IMR-90 (cell line): ENCODE results near the gene ZDHHC22. TPM values are rescaled to one million over a fixed set of nuclear protein-coding genes. Genes with fewer than 3 reads are reported as not detected.

Experiments used
- ATAC-seq: fragments of 200-7000 bp; cut with Tn5 transposase; 2 replicates; pipeline ENCODE4 v1.9.1; 2020; ENCODE audit warnings: low read depth, mild to moderate bottlenecking, moderate library complexity
- BruUV-seq: library from RNA; stranded (reverse); fragments of 400-500 nt; replicated peaks from 2 replicates; lab custom pipeline; 2021; lab: Mats Ljungman, UMichigan
- CTCF ChIA-PET: fragments of 300-600 bp; formaldehyde crosslinking; extraction: SDS; loops from one replicate; lab custom pipeline; 2021; ENCODE audit warnings: antibody characterized with exemption; lab: Yijun Ruan, JAX
- POLR2A ChIA-PET: fragments of 300-600 bp; sonication (Branson Sonifier 250); formaldehyde crosslinking; loops from one replicate; lab custom pipeline; 2022; ENCODE audit warnings: antibody characterized with exemption; ENCODE audit not compliant: unreplicated experiment; lab: Charles Lee
- DNase-seq: peaks from one replicate; pipeline ENCODE4 v3.0.0; 2013
- H2AFZ ChIP-seq: replicated peaks from 2 replicates; pipeline ENCODE3; 2013; ENCODE audit warnings: low read length, mild to moderate bottlenecking; ENCODE audit not compliant: poor library complexity
- H2AK5ac ChIP-seq: 2 replicates; pipeline ENCODE4 v1.6.1; 2013; ENCODE audit warnings: low read depth, low read length, inconsistent platforms
- H2AK9ac ChIP-seq: replicated peaks from 2 replicates; pipeline ENCODE3; 2013; ENCODE audit warnings: mild to moderate bottlenecking, low read depth, low read length, moderate library complexity; ENCODE audit not compliant: poor library complexity
- H2BK120ac ChIP-seq: 2 replicates; pipeline ENCODE4 v1.6.1; 2013; ENCODE audit warnings: low read depth, low read length, inconsistent platforms
- H2BK15ac ChIP-seq: 3 replicates; pipeline ENCODE4 v1.6.1; 2013; ENCODE audit warnings: low read depth, low read length, inconsistent platforms
- H2BK20ac ChIP-seq: 2 replicates; pipeline ENCODE4 v1.6.1; 2013; ENCODE audit warnings: low read depth, mild to moderate bottlenecking, inconsistent platforms, low read length, moderate library complexity
- H2BK5ac ChIP-seq: 2 replicates; pipeline ENCODE4 v1.6.1; 2013; ENCODE audit warnings: mild to moderate bottlenecking, low read depth, low read length, inconsistent platforms; ENCODE audit not compliant: poor library complexity, severe bottlenecking
- H3K14ac ChIP-seq: replicated peaks from 2 replicates; pipeline ENCODE4 v1.6.1; 2013; ENCODE audit warnings: low read depth, low read length, inconsistent platforms
- H3K18ac ChIP-seq: 2 replicates; pipeline ENCODE4 v1.6.1; 2013; ENCODE audit warnings: low read depth, low read length, control low read depth
- H3K23ac ChIP-seq: 2 replicates; pipeline ENCODE4 v1.6.1; 2013; ENCODE audit warnings: low read depth, low read length, inconsistent platforms
- H3K27ac ChIP-seq: 2 replicates; pipeline ENCODE4 v1.5.1; 2013; ENCODE audit warnings: mild to moderate bottlenecking, control low read depth, low read length; ENCODE audit not compliant: insufficient read depth
- H3K27me3 ChIP-seq: 2 replicates; pipeline ENCODE4 v1.6.1; 2013; ENCODE audit warnings: low read length; ENCODE audit not compliant: control insufficient read depth, insufficient read depth
- H3K36me3 ChIP-seq: 2 replicates; pipeline ENCODE4 v1.6.1; 2013; ENCODE audit warnings: low read length, mixed read lengths; ENCODE audit not compliant: control insufficient read depth, insufficient read depth
- H3K4ac ChIP-seq: 2 replicates; pipeline ENCODE4 v1.6.1; 2013; ENCODE audit warnings: low read depth, low read length, inconsistent platforms
- H3K4me1 ChIP-seq: 2 replicates; pipeline ENCODE4 v1.6.1; 2013; ENCODE audit warnings: low read length, mixed read lengths; ENCODE audit not compliant: control insufficient read depth, insufficient read depth
- H3K4me2 ChIP-seq: 2 replicates; pipeline ENCODE4 v1.6.1; 2013; ENCODE audit warnings: low read depth, mild to moderate bottlenecking, control low read depth, low read length, moderate library complexity
- H3K4me3 ChIP-seq: 2 replicates; pipeline ENCODE4 v1.5.1; 2013; ENCODE audit warnings: low read depth, mild to moderate bottlenecking, control low read depth, low read length, moderate library complexity; ENCODE audit not compliant: insufficient read depth
- H3K56ac ChIP-seq: 2 replicates; pipeline ENCODE4 v1.6.1; 2013; ENCODE audit warnings: low read length, inconsistent platforms; ENCODE audit not compliant: insufficient read depth; ENCODE audit errors: extremely low read depth
- H3K79me1 ChIP-seq, 2 experiments: 2 replicates each; pipeline ENCODE4 v1.6.1; 2013; ENCODE audit warnings: low read length in 2 of 2, inconsistent platforms in 1 of 2, low read depth in 1 of 2
- H3K9ac ChIP-seq: 2 replicates; pipeline ENCODE4 v1.6.1; 2013; ENCODE audit warnings: low read depth, low read length, control low read depth
- H3K9me1 ChIP-seq: 2 replicates; pipeline ENCODE4 v1.6.1; 2013; ENCODE audit warnings: low read length, inconsistent platforms; ENCODE audit not compliant: insufficient read depth
- H3K9me3 ChIP-seq: 2 replicates; pipeline ENCODE4 v1.6.1; 2013; ENCODE audit warnings: low read length; ENCODE audit not compliant: control insufficient read depth, insufficient read depth
- H4K20me1 ChIP-seq: 2 replicates; pipeline ENCODE4 v1.6.1; 2013; ENCODE audit warnings: low read length, inconsistent platforms; ENCODE audit not compliant: insufficient read depth
- H4K5ac ChIP-seq: 2 replicates; pipeline ENCODE4 v1.6.1; 2013; ENCODE audit warnings: mild to moderate bottlenecking, low read depth, low read length, control low read depth
- H4K8ac ChIP-seq, 2 experiments: 2 replicates each; pipeline ENCODE4 v1.6.1; 2013; ENCODE audit warnings: low read depth in 2 of 2, low read length in 2 of 2, control low read depth in 1 of 2, inconsistent platforms in 1 of 2
- H4K91ac ChIP-seq: 2 replicates; pipeline ENCODE4 v1.6.1; 2013; ENCODE audit warnings: low read depth, low read length, inconsistent platforms; ENCODE audit not compliant: insufficient read depth
- BHLHE40 ChIP-seq: fragments of 150-350 bp; IDR thresholded peaks from 2 replicates; pipeline ENCODE4 v1.6.1; 2016; ENCODE audit warnings: mild to moderate bottlenecking, low read depth, low read length
- CEBPB ChIP-seq: IDR thresholded peaks from 2 replicates; pipeline ENCODE4 v1.6.1; 2012; ENCODE audit warnings: low read depth, low read length, improper control_type of control experiment
- CHD1 ChIP-seq: IDR thresholded peaks from 2 replicates; pipeline ENCODE4 v1.6.1; 2012; ENCODE audit warnings: low read depth, low read length, improper control_type of control experiment
- CTCF ChIP-seq: conservative IDR thresholded peaks from 2 replicates; pipeline ENCODE4 v1.5.1; 2012; ENCODE audit warnings: mild to moderate bottlenecking, low read depth, low read length, improper control_type of control experiment
- MAFK ChIP-seq: IDR thresholded peaks from 2 replicates; pipeline ENCODE4 v1.6.1; 2012; ENCODE audit warnings: low read depth, low read length, improper control_type of control experiment
- MAZ ChIP-seq: IDR thresholded peaks from 2 replicates; pipeline ENCODE4 v1.6.1; 2012; ENCODE audit warnings: low read depth, mild to moderate bottlenecking, low read length, improper control_type of control experiment, moderate library complexity, borderline replicate concordance
- MXI1 ChIP-seq: IDR thresholded peaks from 2 replicates; pipeline ENCODE4 v1.6.1; 2012; ENCODE audit warnings: low read depth, mild to moderate bottlenecking, low read length, moderate library complexity, borderline replicate concordance
- NFE2L2 ChIP-seq: fragments of 150-350 bp; IDR thresholded peaks from 2 replicates; pipeline ENCODE4 v1.6.1; 2016; ENCODE audit warnings: low read depth, mild to moderate bottlenecking, low read length
- POLR2A ChIP-seq: IDR thresholded peaks from 2 replicates; pipeline ENCODE4 v1.6.1; 2012; ENCODE audit warnings: mild to moderate bottlenecking, low read depth, low read length
- RAD21 ChIP-seq: IDR thresholded peaks from 2 replicates; pipeline ENCODE4 v1.6.1; 2012; ENCODE audit warnings: low read length, improper control_type of control experiment
- RFX5 ChIP-seq: IDR thresholded peaks from 2 replicates; pipeline ENCODE4 v1.8.0; 2012; ENCODE audit warnings: low read depth, mild to moderate bottlenecking, low read length, moderate library complexity
- SMC3 ChIP-seq: fragments of 150-350 bp; IDR thresholded peaks from 2 replicates; pipeline ENCODE4 v1.6.1; 2016; ENCODE audit warnings: low read depth, mild to moderate bottlenecking, antibody characterized with exemption, low read length, moderate library complexity
- WGBS, 2 experiments: methylation state at CpG; one replicate each; pipeline versions ENCODE4 v1.1.5 to v1.1.7; 2013; ENCODE audit warnings: missing lambda C conversion rate in 2 of 2; ENCODE audit not compliant: insufficient read length in 1 of 2; ENCODE audit errors: extremely low coverage in 2 of 2; 5-methylcytosine and 5-hydroxymethylcytosine counted together
- dilution Hi-C: fragments of 300-500 bp; cut with HindIII; formaldehyde crosslinking; loops from one replicate; pipeline ENCODE4 v1.14.3; 2018; ENCODE audit warnings: low sequenced_read_pairs; ENCODE audit not compliant: unreplicated experiment
- in situ Hi-C: fragments of 300-500 bp; cut with MboI; formaldehyde crosslinking; loops from 3 replicates; pipeline ENCODE4 v1.14.3; 2019; ENCODE audit warnings: low sequenced_read_pairs, inconsistent platforms, mixed read lengths
- intact Hi-C: fragments of 100-400 bp; cut with micrococcal nuclease; formaldehyde crosslinking; loops from 2 replicates; pipeline ENCODE4 v1.10.0; 2022
- polyA plus RNA-seq, 3 experiments: library from polyadenylated mRNA; depleted of rRNA; stranded (reverse); fragments of >200 nt; gene quantifications; 2 replicates each; pipeline ENCODE4 v1.2.3, GENCODE V29; 2012; ENCODE audit warnings: low replicate concordance in 1 of 3
- total RNA-seq: library from RNA; depleted of rRNA; stranded (reverse); fragments of >200 nt; gene quantifications from 2 replicates; pipeline ENCODE4 v1.2.3, GENCODE V29; 2012

Gene ZDHHC22
- total and polyA plus RNA-seq, 2 of the 4 experiments (the other 2 are of a cell fraction): not detected

GRCh38 chr14:77177702-77178101 is 36.1 kb upstream of the ZDHHC22 start (continued):
- TF ChIP-seq SMC3: no peak
- TF ChIP-seq RFX5: no peak

- no peaks in the 10 kb centered on the region for H3K79me1 ChIP-seq
- H2BK15ac ChIP-seq: no peak overlapping the region
- TF ChIP-seq CHD1 (no peak), CTCF (no peak), BHLHE40 (no peak), RAD21 (no peak), RFX5 (no peak), MXI1 (no peak), MAFK (no peak), MAZ (no peak), CEBPB (no peak), POLR2A (no peak), SMC3 (no peak), NFE2L2 (no peak)
- no peak overlapping the region for H3K4me3 ChIP-seq
- POLR2A ChIA-PET: no interaction called here
- no TSS peak for BruUV-seq
- CTCF ChIA-PET: no interaction called here
- intact Hi-C loops (no loop called here), in situ Hi-C loops (no loop called here), dilution Hi-C loops (no loop called here)
- no CpG with 5 or more reads among the region's 3 CpGs for WGBS, 2 experiments
- H2AK9ac ChIP-seq: no peak overlapping the region
- H4K5ac ChIP-seq: no peak overlapping the region
- H3K9ac ChIP-seq: no peak overlapping the region
- H3K36me3 ChIP-seq: no peaks in the 10 kb centered on the region
- no peak overlapping the region for H3K56ac ChIP-seq
- no peaks in the 10 kb centered on the region for H3K4me1 ChIP-seq
- no peak overlapping the region for H3K23ac ChIP-seq
- no peaks in the 10 kb centered on the region for H4K20me1 ChIP-seq
- no peak overlapping the region for H4K8ac ChIP-seq
- H3K27me3 ChIP-seq: peaks cover 3% of the 10 kb centered on the region; the same call in 1 of the 2 replicates
- H3K4me2 ChIP-seq: no peak overlapping the region
- no peak overlapping the region for H2BK20ac ChIP-seq
- no peak overlapping the region for H3K27ac ChIP-seq
- DNase-seq: no peak
- H2AFZ ChIP-seq: no peak overlapping the region
- H2BK5ac ChIP-seq: no peak overlapping the region
- H2BK120ac ChIP-seq: no peak overlapping the region
- H3K14ac ChIP-seq: no peak overlapping the region
- H3K9me1 ChIP-seq: no peaks in the 10 kb centered on the region
- H3K4ac ChIP-seq: no peak overlapping the region
- no peak overlapping the region for H3K18ac ChIP-seq
- H3K9me3 ChIP-seq: no peaks in the 10 kb centered on the region
- no peak overlapping the region for H4K91ac ChIP-seq
- ATAC-seq: no peak
- H2AK5ac ChIP-seq: no peak overlapping the region
Observed at GRCh38 chr14:77175843-77176242, 34.3 kb upstream of the ZDHHC22 start.
